Skeletal muscle satellite cell (primary cell): ENCODE results near the gene GGA3.

Source experiments
- H3K27me3 ChIP-seq: 2 replicates; pipeline ENCODE4 v1.7.0; 2013; ENCODE audit warnings: low read length; ENCODE audit not compliant: control insufficient read depth, insufficient read depth
- H3K36me3 ChIP-seq: 2 replicates; pipeline ENCODE4 v1.7.0; 2013; ENCODE audit warnings: mild to moderate bottlenecking, control low read depth, low read length; ENCODE audit not compliant: insufficient read depth
- H3K4me1 ChIP-seq: 2 replicates; pipeline ENCODE4 v1.7.0; 2013; ENCODE audit warnings: low read length; ENCODE audit not compliant: control insufficient read depth, insufficient read depth
- H3K4me2 ChIP-seq: 2 replicates; pipeline ENCODE4 v1.7.0; 2013; ENCODE audit warnings: mild to moderate bottlenecking, low read length
- H3K4me3 ChIP-seq: 2 replicates; pipeline ENCODE4 v1.7.0; 2013; ENCODE audit warnings: low read length
- H3K9ac ChIP-seq: 2 replicates; pipeline ENCODE4 v1.7.0; 2013; ENCODE audit warnings: mild to moderate bottlenecking, low read depth, low read length, moderate library complexity
- H3K9me3 ChIP-seq: replicated peaks from 2 replicates; pipeline ENCODE4 v1.7.0; 2013; ENCODE audit warnings: mild to moderate bottlenecking, control low read depth, low read length

GGA3 gene

DNA sequence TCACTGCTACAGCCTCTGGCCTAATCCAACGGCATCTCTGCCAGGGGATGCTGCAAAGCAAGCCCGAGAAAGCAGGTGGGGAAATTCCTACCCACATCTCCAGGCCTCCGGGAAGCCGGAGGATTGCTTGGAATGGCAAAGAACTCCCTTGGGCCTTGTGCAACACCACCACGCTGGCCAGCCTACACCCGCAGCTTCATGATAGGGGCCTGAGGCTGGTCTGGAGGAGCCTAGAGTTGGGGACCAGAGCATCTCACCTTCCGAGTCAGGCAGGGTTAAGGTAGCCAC lies 20.3 kb downstream of the GGA3 start:
- H3K4me1 ChIP-seq, result peaks cover 18% of the 10 kb centered on the region
- no peak overlapping the region for H3K4me2 ChIP-seq
- no peak overlapping the region for H3K4me3 ChIP-seq
- H3K9ac ChIP-seq, result no peak overlapping the region
- no peaks in the 10 kb centered on the region for H3K27me3 ChIP-seq
- H3K36me3 ChIP-seq, result peaks cover 92% of the 10 kb centered on the region
- H3K9me3 ChIP-seq, result no peaks in the 10 kb centered on the region

DNA sequence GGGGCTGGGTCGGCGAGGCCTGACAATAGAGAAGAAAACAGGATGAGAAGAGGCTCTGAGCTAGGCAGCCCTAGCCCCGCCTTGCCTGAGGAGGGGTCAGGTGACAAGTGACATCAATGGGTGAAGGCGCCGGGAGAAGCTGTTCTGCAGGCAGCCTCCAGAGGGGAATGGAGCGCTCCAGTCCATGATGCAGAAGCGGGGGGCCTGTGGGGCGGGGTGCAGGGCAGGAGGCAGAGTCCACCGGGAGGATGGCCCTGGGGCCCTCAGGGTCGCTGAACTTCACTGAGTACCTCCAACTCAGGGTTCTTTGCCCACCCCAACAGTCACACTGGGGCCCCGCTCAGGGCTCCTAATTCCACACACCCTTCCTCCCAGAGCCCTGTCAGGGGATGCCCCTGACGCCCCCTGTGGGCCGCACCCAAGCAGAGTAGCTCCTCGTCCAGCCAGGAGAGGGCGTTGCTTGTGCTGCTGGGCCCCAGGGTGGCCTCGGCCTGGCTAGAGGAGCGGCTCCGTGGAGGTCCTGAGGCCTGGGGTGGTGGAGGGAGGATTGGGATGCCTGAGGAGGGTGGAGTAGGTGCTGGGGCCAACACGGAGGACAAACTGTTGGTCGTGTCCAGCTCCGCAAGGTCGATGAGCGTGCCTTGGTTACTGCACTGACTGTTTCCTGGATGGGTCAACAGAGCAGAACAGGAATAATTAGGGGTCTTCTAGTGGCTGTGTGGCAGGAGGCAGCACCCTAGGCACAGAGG lies 20.8 kb downstream of the GGA3 start:
- H3K4me3 ChIP-seq, result no peak overlapping the region

DNA sequence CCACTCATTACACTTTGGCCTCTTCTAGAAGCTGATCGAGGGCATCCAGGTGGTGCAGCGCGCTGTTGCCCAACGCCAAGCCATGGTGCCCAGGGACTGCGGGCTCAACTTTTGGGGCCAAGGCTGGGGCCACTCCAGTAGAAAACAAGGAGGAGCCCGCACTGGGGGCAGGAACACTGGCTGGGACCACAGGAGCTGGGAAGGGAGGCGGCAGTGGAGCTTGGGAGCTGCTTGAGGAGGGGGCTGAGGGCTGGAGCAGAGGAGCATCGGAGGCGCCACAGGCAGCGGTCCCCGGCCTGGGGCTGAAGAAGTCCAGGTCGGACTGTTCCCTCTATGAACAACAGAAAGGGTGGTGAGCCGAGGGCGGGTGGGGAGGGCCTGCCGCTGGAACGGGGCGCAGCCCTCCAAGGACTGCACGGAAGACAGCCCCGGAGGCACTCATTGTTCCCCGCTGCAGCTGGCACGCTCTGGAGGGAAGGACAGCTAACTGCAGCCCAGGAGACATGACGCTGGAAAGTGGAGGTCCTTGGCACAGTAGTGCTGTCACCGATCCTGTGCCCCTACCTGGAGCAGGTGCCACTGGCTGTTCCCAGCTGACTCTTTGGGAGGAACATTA lies 21.5 kb downstream of the GGA3 start:
- Histone ChIP-seq H3K4me2 (no peak overlapping the region), H3K4me3 (no peak overlapping the region), H3K27me3 (no peaks in the 10 kb centered on the region), H3K9ac (no peak overlapping the region), H3K9me3 (no peaks in the 10 kb centered on the region), H3K36me3 (peaks cover 89% of the 10 kb centered on the region), H3K4me1 (peaks cover 18% of the 10 kb centered on the region)

More for the DNA sequence above, 20.8 kb downstream of the GGA3 start:
- Histone ChIP-seq H3K36me3 (peaks cover 90% of the 10 kb centered on the region), H3K4me2 (no peak overlapping the region), H3K9me3 (no peaks in the 10 kb centered on the region), H3K27me3 (no peaks in the 10 kb centered on the region), H3K9ac (no peak overlapping the region), H3K4me1 (peaks cover 18% of the 10 kb centered on the region)

DNA sequence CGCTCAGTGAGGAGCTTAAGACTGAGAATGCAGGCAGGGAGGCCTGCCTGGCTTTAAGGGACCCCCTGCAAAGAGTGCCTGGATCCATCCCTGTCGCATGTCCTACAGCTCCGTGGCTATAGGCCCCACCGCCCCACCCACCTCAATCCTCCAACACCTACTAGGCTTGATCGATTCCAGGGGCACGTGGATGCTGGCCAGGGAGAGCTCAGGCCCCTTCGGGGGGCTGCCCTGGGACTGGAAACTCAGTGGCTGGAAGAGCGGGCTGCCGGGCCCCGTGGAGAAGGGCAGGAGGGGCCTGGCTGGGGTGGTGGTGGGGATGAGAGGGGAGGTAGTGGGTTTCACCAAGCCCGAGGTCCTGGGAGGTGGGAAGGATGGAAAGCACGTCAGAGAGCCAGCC lies 22.2 kb downstream of the GGA3 start:
- no peaks in the 10 kb centered on the region for H3K27me3 ChIP-seq
- no peak overlapping the region for H3K4me3 ChIP-seq
- H3K9me3 ChIP-seq, result no peaks in the 10 kb centered on the region
- H3K4me1 ChIP-seq, result peaks cover 18% of the 10 kb centered on the region
- H3K36me3 ChIP-seq, result peaks cover 89% of the 10 kb centered on the region
- no peak overlapping the region for H3K9ac ChIP-seq
- H3K4me2 ChIP-seq, result no peak overlapping the region

DNA sequence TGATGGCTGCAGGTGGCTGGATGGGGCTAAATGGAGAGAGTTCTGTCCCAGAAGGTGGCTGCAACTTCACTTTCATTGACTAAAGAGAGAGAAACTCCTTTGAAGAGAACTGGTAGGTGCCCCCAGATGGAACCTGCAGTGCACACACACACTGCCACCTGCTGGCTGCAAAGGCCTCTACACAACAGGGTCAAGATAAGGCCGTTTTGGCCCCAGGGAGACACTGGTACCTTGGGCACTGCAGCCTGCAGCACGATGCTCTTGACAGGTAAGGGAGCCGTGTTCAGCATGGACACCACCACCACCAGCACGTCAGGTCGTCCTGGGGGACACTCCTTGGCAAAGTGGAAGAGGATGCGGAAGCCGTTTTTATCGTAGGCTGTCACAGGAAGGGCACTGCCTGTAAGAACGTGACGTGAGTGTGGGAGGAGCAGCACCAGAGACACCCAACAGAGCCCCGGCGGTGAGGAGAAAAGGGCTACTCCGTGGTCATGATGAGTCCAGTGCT lies 22.7 kb downstream of the GGA3 start:
- H3K4me2 ChIP-seq, result no peak overlapping the region
- peaks cover 87% of the 10 kb centered on the region for H3K36me3 ChIP-seq
- no peaks in the 10 kb centered on the region for H3K9me3 ChIP-seq
- no peak overlapping the region for H3K4me3 ChIP-seq
- no peaks in the 10 kb centered on the region for H3K27me3 ChIP-seq
- H3K4me1 ChIP-seq, result peaks cover 18% of the 10 kb centered on the region
- no peak overlapping the region for H3K9ac ChIP-seq

DNA sequence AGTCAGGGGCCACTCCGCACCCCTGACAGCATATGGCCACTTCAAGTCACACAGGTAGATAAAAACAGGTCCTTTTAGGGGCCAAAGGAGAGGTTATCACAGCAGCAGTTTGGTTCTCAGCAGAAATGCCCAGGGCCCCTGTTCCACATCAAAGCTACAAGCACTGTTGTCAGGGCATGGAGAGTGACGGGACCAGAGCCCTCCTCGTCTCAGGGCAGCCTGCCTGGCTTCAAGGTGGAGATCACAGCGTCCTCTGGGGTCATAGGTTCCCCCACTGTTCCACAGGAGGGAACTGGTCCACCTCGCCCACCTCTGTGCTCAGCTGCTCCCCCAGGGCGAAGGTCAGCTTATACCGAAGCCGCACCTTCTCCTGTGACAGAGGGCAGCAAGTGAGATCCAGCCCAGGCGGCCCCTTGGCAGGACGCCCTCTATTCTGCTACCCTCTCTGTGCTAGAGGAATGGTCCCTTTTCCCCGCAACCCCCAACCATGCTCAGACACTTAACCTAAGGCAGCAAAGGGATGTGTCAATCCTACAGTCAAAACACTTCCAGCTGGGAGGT lies 23.3 kb downstream of the GGA3 start:
- H3K36me3 ChIP-seq, result peaks cover 81% of the 10 kb centered on the region
- no peaks in the 10 kb centered on the region for H3K9me3 ChIP-seq
- no peaks in the 10 kb centered on the region for H3K27me3 ChIP-seq
- no peak overlapping the region for H3K9ac ChIP-seq
- H3K4me2 ChIP-seq, result no peak overlapping the region
- H3K4me3 ChIP-seq, result no peak overlapping the region
- H3K4me1 ChIP-seq, result peaks cover 18% of the 10 kb centered on the region

DNA sequence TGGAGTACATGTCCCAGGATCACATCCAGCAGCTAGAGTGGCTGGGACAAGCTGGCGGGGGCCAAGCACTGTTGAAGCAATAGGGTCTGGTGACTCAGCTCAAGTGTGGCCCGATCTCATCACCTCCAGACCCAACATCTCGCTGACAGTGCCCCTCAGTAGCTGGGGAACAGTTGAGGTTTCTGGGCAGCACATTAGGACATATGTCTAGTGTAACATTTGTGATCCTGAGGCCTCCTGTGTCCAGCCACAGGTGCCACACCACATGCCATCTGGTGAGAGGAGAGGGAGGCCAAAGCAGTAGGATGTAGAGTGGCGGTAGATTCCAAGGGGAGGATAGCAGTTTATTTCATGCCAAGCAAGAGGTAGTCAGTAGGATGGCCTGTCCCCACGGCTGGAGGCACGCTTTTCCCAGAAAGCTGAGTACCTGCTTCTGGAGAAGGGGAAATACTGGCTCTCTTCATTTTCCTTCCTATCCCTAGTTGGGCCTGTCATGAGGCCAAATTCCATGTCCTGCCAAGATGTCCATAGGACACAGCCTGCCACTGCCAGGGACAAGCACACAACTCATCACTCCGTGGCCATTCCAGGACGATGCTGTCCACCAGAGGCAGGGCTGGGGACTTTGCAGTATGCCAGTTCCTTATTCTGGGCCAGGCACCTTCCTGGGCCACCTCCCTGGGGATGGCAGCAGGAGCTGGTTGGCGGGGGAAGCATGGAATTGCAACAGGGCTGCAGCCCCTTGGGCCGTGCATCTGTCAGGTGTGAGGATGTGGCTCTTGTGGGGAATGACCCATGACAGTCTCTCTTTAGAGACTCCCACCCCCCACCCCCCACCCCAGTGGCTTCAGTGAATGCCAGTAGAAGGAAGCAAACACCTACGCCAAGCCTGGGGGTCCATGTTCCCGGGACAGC lies 24.0 kb downstream of the GGA3 start:
- peaks cover 17% of the 10 kb centered on the region for H3K4me1 ChIP-seq
- H3K4me2 ChIP-seq, result no peak overlapping the region
- H3K4me3 ChIP-seq, result no peak overlapping the region
- no peaks in the 10 kb centered on the region for H3K9me3 ChIP-seq
- no peaks in the 10 kb centered on the region for H3K27me3 ChIP-seq
- H3K36me3 ChIP-seq, result peaks cover 81% of the 10 kb centered on the region
- H3K9ac ChIP-seq, result no peak overlapping the region

DNA sequence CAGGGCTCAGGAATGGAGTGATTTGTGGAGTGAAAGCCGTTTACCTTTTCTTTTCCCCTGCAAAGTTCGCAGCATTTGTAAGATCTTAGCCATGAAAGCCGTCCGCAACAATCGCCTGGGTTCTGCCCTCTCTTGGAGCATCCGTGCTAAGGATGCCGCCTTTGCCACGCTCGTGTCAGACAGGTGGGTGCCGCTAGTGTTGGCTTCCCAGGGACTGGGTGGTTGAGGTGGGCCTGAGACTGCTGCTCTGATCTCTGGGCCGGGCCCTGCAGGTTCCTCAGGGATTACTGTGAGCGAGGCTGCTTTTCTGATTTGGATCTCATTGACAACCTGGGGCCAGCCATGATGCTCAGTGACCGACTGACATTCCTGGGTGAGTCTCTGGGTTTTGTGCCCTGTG lies 28.6 kb downstream of the GGA3 start:
- Histone ChIP-seq H3K4me1 (no peaks in the 10 kb centered on the region), H3K9me3 (no peaks in the 10 kb centered on the region), H3K4me2 (no peak overlapping the region), H3K27me3 (no peaks in the 10 kb centered on the region), H3K36me3 (peaks cover 75% of the 10 kb centered on the region), H3K9ac (no peak overlapping the region), H3K4me3 (no peak overlapping the region)

DNA sequence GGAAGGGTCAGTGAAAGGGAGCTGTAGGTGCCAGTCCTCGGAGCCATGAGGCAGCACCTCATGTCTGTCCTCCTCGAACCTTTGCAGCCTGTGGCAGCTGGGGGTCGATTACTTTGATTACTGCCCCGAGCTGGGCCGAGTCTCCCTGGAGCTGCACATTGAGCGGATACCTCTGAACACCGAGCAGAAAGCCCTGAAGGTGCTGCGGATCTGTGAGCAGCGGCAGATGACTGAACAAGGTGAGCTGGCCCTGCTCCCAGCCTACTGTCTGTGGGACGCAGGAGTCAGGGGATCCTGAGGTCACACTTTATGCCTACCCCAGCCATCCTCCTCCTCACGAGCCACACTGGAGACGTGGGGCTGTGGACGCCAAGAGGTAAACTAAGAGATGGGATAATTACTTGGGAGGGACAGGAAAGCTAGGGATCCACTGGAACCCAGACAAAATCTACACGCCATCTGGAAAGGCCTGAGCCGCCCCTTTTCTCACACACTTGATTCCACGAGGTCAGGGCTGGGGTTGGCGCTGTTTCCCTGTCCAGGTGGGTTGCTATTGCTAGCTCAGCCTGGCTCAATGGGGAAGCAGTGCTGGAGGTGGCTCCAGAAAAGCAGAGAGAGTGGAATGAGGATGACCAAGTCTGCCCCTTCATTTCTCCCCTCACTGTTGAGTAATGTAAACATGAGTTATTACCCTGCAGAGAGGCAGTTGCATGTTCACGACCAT lies 29.5 kb downstream of the GGA3 start:
- Histone ChIP-seq H3K36me3 (peaks cover 70% of the 10 kb centered on the region), H3K9me3 (no peaks in the 10 kb centered on the region), H3K9ac (no peak overlapping the region)

DNA sequence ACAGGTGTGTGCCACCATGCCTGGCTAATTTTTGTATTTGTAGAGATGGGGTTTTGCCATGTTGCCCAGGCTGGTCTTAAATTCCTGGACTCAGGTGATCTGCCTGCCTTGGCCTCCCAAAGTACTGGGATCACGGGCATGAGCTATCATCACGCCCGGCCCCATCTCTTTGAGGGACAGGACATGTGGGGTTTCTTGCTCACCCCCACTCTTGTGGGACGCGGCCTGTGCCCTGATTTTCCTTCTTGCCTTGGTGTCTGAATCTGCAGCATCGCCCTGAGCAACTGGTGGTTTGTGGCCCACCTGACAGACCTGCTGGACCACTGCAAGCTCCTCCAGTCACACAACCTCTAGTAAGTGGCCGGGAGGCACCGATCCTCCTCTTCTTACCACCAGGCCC lies 30.3 kb downstream of the GGA3 start:
- Histone ChIP-seq H3K36me3 (peaks cover 70% of the 10 kb centered on the region), H3K27me3 (no peaks in the 10 kb centered on the region), H3K9me3 (no peaks in the 10 kb centered on the region), H3K4me3 (no peak overlapping the region), H3K4me1 (no peaks in the 10 kb centered on the region), H3K9ac (no peak overlapping the region), H3K4me2 (no peak overlapping the region)

More for the DNA sequence above, 29.5 kb downstream of the GGA3 start:
- no peak overlapping the region for H3K4me2 ChIP-seq
- no peaks in the 10 kb centered on the region for H3K4me1 ChIP-seq
- no peak overlapping the region for H3K4me3 ChIP-seq
- no peaks in the 10 kb centered on the region for H3K27me3 ChIP-seq

DNA sequence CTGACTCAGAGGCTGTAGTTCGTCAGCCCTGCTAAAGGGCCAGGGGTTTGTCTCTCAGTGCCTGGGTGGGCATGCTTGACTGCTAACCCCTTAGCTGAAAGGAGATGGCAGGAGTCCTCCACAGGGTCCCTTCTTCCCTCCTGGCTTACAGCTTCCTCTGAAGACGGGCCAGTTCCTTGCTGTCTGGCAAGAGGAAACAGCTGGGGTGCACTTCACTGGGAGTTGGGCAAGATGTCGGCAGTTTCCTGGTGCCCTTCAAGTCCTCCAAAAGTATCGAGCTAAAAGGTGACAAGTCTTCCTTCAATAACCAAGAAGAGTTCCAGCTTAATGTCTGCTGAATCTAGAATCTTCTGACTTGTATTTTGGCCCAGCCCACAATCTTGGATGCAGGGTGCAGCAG lies 32.6 kb downstream of the GGA3 start:
- H3K36me3 ChIP-seq, result peaks cover 69% of the 10 kb centered on the region
- no peak overlapping the region for H3K9ac ChIP-seq
- H3K27me3 ChIP-seq, result no peaks in the 10 kb centered on the region
- H3K4me2 ChIP-seq, result no peak overlapping the region
- no peaks in the 10 kb centered on the region for H3K9me3 ChIP-seq
- no peaks in the 10 kb centered on the region for H3K4me1 ChIP-seq
- no peak overlapping the region for H3K4me3 ChIP-seq
